Stimulated activated CD8-positive, alpha-beta memory T cell treated with anti-CD3 and anti-CD28 coated beads, Interleukin-4, amount 100 ng/mL, for 24 hours (primary cell): ENCODE measurements around the gene AFF4.
"Not testable (repeated sequence)": the region's sequence is repeated elsewhere in the genome, so short reads cannot be mapped to it uniquely, and the experiment has no call there.

ENCODE experiments used
- DNase-seq: peaks from one replicate; pipeline ENCODE4 v3.0.0-alpha.2; 2020; ENCODE audit warnings: low read depth

Gene AFF4

DNA sequence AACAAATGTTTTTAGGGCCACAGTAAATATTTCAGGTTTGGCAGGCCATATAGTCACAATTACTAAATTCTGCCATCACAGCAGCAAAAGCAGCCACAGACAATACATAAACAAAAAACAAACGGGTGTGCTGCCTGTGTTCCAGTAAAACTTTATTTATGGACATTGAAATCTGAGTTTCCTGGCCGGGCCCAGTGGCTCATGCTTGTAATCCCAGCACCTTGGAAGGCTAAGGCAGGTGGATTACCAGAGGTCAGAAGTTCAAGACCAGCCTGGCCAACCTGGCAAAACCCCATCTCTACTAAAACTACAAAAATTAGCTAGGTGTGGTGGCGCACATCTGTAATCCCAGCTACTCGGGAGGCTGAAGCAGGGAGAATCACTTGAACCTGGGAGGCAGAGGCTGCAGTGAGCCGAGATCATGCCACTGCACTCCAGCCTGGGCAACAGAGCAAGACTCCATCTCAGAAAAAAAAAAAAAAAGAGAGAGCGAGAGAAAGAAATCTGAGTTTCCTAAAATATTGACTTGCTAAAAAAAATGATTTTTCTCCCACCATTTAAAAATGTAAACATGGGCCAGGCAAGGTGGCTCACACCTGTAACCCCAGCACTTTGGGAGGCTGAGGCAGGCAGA lies 7.2 kb downstream of the AFF4 start:
- not testable (repeated sequence) for DNase-seq

- DNase-seq = no peak
Measured at GRCh38 chr5:132953710-132954109, 9.7 kb downstream of the AFF4 start.

DNA sequence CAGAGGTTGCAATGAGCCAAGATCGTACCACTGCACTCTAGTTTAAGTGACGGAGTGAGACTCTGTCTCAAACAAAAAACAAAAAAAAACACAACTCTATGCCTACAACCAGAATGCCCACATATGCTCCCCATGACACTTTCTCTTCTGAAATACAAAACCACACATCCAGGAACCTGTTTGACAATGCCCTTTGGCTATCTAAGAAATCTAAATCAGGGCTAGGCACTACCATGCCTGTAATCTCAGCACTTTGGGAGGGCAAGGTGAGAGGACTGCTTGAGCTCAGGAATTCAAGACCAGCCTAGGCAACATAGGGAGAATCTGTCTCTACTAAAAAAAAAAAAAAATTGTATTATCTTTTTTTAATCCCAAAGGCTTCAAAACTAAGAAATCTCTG lies 10.6 kb downstream of the AFF4 start:
- DNase-seq = no peak

- no peak for DNase-seq
Measured at GRCh38 chr5:132951897-132952296, 11.5 kb downstream of the AFF4 start.

DNA sequence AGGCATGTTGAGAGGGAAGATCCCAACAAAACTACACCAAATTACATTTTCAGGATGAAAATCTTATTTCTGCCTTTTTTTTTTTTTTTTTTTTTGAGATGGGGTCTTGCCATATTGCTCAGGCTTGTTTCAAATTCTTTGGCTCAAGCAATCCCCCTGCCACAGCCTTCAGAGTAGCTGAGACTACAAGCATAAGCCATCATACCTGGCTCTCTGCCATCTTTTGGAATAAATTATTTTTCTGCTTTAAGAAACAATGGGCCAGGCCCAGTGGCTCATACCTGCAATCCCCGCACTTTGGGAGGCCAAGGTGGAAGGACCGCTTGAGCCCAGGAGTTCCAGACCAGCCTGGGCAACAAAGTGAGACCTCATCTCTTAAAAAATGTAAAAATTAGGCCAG lies 14.3 kb downstream of the AFF4 start:
- DNase-seq = no peak

DNA sequence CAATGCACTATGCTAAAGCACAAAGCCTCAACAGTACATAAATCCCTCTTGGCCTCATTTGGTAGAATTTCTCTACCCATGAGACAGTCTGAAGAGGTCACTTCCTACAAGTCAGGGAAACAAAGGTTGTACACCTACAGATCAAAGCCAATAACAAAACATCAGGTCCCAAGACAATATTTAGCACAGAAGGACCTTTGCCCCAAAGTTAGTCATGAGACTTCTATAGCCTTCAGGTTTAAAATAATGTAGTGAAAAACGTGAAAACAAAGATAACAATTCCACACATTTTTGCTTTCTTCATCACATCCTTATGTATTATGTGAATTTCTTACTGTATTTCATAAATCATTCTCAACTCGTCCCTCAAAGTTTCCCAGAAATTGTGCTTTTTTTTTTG lies 15.8 kb downstream of the AFF4 start:
- no peak for DNase-seq

DNA sequence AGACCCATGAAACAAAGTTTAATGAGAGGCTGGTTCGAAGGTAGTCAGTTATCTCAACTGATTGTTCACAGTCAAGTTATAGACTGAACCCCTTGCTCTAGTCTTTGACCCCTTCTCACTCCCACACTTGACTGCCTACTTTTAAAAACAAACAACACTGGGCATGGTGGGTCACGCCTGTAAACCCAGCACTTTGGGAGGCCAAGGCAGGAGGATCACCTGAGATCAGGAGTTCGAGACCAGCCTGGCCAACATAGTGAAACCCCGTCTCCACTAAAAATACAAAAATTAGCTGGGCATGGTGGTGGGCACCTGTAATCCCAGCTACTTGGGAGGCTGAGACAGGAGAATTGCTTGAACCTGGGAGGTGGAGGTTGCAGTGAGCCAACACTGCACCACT lies 18.1 kb downstream of the AFF4 start:
- not testable (repeated sequence) for DNase-seq

DNA sequence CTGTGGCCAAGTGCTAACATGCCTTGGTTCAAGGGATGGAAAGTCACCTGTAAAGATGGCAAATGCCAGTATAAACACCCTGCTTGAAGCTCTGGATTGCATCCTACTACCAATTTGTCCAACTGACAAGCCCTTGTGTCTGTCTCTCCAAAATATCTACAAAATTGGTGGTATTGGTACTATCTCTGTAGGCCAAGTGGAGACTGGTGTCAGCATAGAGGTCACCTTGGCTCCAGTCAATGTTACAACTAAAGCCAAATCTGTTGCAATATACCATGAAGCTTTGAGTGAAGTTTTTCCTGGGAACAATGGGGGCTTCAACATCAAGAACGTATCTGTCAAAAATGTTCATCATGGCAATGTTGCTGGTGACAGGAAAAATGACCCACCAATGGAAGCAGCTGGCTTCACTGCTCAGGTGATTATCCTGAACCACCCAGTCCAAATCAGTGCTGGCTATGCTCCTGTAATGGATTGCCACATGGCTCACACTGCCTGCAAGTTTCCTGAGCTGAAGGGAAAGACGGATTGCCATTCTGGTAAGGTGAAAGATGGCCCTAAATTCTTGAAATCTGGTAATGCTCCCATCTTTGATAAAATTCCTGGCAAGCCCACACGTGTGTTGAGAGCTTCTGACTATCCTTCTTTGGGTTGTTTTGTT lies 19.9 kb downstream of the AFF4 start:
- DNase-seq = no peak

DNA sequence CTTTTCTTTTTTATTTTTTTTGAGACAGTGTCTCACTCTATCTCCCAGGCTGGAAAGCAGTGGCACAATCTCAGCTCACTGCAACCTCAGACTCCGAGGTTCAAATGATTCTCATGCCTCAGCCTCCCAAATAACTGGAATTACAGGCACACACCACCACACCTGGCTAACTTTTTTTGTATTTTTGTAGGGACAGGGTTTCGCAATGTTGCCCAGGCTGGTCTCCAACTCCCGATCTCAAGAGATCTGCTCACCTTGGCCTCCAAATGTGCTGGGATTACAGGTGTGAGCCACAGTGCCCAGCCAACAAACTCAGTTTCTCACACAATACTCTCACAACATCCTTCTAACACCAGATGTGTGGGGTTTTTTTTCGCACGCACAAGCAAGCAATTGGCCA lies 22.1 kb downstream of the AFF4 start:
- DNase-seq = no peak

- DNase-seq = no peak
Measured at GRCh38 chr5:132928062-132928407, 35.4 kb downstream of the AFF4 start.

GRCh38 chr5:132927355-132928061 lies 35.9 kb downstream of the AFF4 start:
- no peak for DNase-seq

DNA sequence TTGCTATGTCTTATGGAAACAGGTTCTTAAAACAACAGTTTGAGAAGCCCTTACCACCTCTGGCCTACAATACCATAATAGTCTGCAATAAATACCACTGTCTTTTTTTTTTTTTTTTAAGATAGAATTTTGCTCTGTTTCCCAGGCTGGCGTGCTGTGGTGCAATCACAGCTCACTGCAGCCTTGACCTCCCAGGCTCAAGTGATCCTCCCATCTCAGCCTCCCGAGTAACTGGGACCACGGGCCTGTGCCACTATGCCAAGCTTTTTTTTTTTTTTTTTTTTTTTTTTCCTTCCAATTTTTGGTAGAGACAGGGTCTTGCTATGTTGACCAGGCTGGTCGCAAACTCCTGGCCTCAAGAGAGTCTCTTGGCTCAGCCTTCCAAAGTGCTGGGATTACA lies 37.0 kb downstream of the AFF4 start:
- no peak for DNase-seq

DNA sequence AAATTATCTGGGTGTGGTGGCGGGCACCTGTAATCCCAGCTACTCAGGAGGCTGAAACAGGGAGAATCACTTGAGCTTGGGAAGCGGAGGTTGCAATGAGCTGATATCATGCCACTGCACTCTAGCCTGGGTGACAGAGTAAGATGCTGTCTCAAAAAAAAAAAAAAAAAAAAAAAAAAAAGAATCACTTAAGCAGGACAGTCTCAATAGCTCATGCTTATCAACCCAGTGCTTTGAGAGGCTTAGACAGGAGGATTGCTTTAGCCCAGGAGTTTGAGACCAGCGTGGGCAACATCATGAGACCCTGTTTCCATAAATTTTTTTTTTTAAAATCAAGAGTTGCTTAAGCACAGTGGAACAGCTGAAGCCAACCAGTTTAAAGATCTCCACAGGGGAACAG lies 47.3 kb downstream of the AFF4 start:
- DNase-seq = no peak

DNA sequence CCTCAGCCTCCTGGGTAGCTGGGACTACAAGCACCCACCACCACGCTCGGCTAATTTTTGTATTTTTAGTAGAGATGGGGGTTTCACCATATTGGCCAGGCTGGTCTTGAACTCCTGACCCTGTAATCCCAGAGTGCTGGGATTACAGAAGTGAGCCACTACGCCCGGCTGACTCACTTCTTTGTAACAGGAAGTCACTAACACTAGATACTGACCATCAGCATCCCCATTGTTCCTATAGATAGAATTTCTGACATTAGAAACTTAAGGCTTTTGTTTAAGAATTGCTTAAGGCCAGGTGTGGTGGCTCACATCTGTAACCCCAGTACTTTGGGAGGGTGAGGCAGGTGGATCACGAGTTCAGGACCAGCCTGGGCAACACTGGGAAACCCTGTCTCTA lies 47.8 kb downstream of the AFF4 start:
- DNase-seq = no peak

- DNase-seq = no peak
Measured at GRCh38 chr5:132909702-132910101, 53.7 kb downstream of the AFF4 start.

GRCh38 chr5:132907161-132907560 lies 56.3 kb downstream of the AFF4 start:
- DNase-seq = no peak

- no peak for DNase-seq
Measured at GRCh38 chr5:132905938-132906337, 57.5 kb downstream of the AFF4 start.

GRCh38 chr5:132901730-132902129 lies 61.7 kb downstream of the AFF4 start:
- no peak for DNase-seq

- no peak for DNase-seq
Measured at GRCh38 chr5:132901036-132901435, 62.4 kb downstream of the AFF4 start.

GRCh38 chr5:132898094-132898493 lies 65.3 kb downstream of the AFF4 start:
- DNase-seq = no peak

GRCh38 chr5:132896685-132897084 lies 66.7 kb downstream of the AFF4 start:
- DNase-seq = no peak

DNA sequence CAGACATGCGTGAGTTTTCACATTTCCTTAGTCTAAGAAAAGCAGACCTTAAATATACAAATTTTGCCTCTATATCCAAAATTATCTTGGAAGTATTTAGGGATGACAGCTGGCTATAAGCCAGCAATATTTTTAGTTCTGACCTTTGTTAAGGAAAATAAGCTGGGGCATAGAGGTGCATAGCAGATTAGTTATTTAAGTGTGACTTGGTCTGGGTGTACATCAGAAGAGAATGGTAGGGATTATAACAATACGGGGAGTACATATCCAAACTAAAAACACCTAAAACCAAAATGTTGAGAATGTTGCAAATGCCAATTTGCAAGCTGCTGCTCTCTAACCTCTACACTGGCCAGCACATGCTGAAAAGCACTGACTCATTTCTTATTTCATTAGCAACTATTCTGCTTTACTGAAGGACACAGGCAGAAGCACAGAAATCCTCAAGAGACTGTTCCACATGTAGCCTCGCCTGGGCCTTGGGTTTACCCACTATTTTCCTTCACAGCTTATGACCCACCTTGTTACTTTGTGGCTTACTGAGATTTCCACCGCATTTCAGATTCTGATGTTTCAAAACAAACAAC lies 67.6 kb downstream of the AFF4 start:
- DNase-seq = no peak

GRCh38 chr5:132890817-132891216 lies 72.6 kb downstream of the AFF4 start:
- no peak for DNase-seq
